ENCODE results near the gene SHLD1. TPM values are rescaled to one million over a fixed set of nuclear protein-coding genes. Genes with fewer than 3 reads are reported as not detected.

Gene SHLD1
- polyA plus RNA-seq, 1 donor from 2014 or later = 15.3 TPM

DNA sequence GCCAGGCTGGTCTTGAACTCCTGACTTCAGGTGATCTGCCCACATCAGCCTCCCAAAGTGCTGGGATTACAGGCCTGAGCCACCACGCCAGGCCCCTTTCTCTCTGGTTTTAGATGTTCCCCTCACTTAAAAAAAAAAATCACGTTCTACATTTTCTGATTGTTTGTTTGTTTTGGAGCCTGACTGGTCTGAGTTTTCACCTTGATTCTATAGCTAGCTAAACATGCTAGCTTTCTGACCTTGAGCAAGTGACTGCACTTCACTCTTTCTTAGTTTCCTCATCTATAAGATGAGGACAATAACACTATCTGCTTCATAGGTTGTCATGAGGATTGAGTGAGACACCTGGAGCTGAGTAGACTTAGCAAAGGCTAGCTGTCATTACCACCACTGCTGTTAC is 43.7 kb downstream of the SHLD1 start:
- Histone ChIP-seq H3K9ac (ENCODE audit: low read length) (no peak overlapping the region), H3K9me2 (ENCODE audit: insufficient read depth, low read length) (no peaks in the 10 kb centered on the region), H3K4me3 (ENCODE audit: low read length) (no peak overlapping the region), H2AFZ (ENCODE audit: low read depth, low read length) (no peak overlapping the region), H3K27ac (ENCODE audit: low read length) (no peak overlapping the region), H3K9me3 (ENCODE audit: low read length) (no peaks in the 10 kb centered on the region), H3F3A (ENCODE audit: insufficient read depth, low read length, poor library complexity, severe bottlenecking) (no peaks in the 10 kb centered on the region), H3K79me2 (replicated peaks; ENCODE audit: insufficient read depth, low read length) (no peaks in the 10 kb centered on the region), H3K4me2 (ENCODE audit: low read length) (no peak overlapping the region), H3K27me3 (ENCODE audit: insufficient read depth, low read depth, low read length) (no peaks in the 10 kb centered on the region), H4K20me1 (ENCODE audit: insufficient read depth) (no peaks in the 10 kb centered on the region), H3K36me3 (ENCODE audit: insufficient read depth, low read length) (no peaks in the 10 kb centered on the region)
- TF ChIP-seq SMC3 (conservative IDR thresholded peaks at IDR 0.05; ENCODE audit: poor library complexity) = no peak
- TF ChIP-seq MXI1 (conservative IDR thresholded peaks at IDR 0.05; ENCODE audit: poor library complexity, severe bottlenecking) = no peak
- no peak for TF ChIP-seq POLR2AphosphoS5 (IDR thresholded peaks at IDR 0.05)
- no peak for TF ChIP-seq RAD21 (conservative IDR thresholded peaks at IDR 0.05)
- TF ChIP-seq, protein P1, sequence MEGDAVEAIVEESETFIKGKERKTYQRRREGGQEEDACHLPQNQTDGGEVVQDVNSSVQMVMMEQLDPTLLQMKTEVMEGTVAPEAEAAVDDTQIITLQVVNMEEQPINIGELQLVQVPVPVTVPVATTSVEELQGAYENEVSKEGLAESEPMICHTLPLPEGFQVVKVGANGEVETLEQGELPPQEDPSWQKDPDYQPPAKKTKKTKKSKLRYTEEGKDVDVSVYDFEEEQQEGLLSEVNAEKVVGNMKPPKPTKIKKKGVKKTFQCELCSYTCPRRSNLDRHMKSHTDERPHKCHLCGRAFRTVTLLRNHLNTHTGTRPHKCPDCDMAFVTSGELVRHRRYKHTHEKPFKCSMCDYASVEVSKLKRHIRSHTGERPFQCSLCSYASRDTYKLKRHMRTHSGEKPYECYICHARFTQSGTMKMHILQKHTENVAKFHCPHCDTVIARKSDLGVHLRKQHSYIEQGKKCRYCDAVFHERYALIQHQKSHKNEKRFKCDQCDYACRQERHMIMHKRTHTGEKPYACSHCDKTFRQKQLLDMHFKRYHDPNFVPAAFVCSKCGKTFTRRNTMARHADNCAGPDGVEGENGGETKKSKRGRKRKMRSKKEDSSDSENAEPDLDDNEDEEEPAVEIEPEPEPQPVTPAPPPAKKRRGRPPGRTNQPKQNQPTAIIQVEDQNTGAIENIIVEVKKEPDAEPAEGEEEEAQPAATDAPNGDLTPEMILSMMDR (IDR thresholded peaks at IDR 0.05; ENCODE audit: poor library complexity, severe bottlenecking) = no peak
- TF ChIP-seq EZH2 (IDR thresholded peaks at IDR 0.05; ENCODE audit: borderline replicate concordance, insufficient read depth, low read length, poor library complexity, severe bottlenecking) = no peak
- no peak for TF ChIP-seq EP300 (conservative IDR thresholded peaks at IDR 0.05; ENCODE audit: poor library complexity, severe bottlenecking)
- TF ChIP-seq, protein P2, sequence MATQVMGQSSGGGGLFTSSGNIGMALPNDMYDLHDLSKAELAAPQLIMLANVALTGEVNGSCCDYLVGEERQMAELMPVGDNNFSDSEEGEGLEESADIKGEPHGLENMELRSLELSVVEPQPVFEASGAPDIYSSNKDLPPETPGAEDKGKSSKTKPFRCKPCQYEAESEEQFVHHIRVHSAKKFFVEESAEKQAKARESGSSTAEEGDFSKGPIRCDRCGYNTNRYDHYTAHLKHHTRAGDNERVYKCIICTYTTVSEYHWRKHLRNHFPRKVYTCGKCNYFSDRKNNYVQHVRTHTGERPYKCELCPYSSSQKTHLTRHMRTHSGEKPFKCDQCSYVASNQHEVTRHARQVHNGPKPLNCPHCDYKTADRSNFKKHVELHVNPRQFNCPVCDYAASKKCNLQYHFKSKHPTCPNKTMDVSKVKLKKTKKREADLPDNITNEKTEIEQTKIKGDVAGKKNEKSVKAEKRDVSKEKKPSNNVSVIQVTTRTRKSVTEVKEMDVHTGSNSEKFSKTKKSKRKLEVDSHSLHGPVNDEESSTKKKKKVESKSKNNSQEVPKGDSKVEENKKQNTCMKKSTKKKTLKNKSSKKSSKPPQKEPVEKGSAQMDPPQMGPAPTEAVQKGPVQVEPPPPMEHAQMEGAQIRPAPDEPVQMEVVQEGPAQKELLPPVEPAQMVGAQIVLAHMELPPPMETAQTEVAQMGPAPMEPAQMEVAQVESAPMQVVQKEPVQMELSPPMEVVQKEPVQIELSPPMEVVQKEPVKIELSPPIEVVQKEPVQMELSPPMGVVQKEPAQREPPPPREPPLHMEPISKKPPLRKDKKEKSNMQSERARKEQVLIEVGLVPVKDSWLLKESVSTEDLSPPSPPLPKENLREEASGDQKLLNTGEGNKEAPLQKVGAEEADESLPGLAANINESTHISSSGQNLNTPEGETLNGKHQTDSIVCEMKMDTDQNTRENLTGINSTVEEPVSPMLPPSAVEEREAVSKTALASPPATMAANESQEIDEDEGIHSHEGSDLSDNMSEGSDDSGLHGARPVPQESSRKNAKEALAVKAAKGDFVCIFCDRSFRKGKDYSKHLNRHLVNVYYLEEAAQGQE (IDR thresholded peaks at IDR 0.05; ENCODE audit: borderline replicate concordance) = no peak
- TF ChIP-seq TAF1 (IDR thresholded peaks at IDR 0.05; ENCODE audit: low read depth) = no peak

DNA sequence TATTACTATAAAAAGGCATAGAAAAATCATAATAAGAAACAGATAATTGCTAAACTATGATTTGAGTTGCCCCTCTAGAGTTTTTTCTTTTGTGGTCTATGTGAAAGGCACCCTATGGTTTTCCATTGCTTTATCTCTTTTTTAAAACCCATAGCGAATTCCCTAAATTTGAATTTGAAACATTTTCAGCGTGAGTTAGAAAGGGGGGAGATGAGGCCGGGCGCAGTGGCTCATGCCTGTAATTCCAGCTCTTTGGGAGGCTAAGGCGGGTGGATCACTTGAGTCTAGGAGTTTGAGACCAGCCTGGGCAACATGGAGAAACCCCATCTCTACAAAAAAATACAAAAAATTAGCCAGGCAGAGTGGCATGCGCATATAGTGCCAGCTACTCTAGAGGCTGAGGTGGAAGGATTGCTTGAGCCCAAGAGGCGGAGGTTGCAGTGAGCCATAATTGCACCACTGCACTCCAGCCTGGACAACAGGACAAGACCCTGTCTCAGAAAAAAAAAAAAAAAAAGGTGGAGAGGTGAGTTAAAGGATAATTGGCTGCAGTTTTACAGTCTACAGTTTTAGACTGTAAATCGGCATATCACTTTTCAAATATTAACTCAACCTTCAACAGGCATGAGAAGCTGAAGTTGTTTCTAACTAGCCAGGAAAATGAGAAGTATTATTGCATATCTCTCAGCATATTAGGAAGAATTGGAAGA is 46.3 kb downstream of the SHLD1 start:
- Histone ChIP-seq H3K4me3 (ENCODE audit: low read length) (no peak overlapping the region), H3K79me2 (replicated peaks; ENCODE audit: insufficient read depth, low read length) (no peaks in the 10 kb centered on the region), H3K4me2 (ENCODE audit: low read length) (no peak overlapping the region), H3K27me3 (ENCODE audit: insufficient read depth, low read depth, low read length) (no peaks in the 10 kb centered on the region), H3K9me2 (ENCODE audit: insufficient read depth, low read length) (no peaks in the 10 kb centered on the region), H3K9me3 (ENCODE audit: low read length) (no peaks in the 10 kb centered on the region), H2AFZ (ENCODE audit: low read depth, low read length) (no peak overlapping the region), H3K9ac (ENCODE audit: low read length) (no peak overlapping the region), H3K36me3 (ENCODE audit: insufficient read depth, low read length) (no peaks in the 10 kb centered on the region), H3F3A (ENCODE audit: insufficient read depth, low read length, poor library complexity, severe bottlenecking) (no peaks in the 10 kb centered on the region), H3K27ac (ENCODE audit: low read length) (no peak overlapping the region), H4K20me1 (ENCODE audit: insufficient read depth) (no peaks in the 10 kb centered on the region)
- TF ChIP-seq EZH2 (IDR thresholded peaks at IDR 0.05; ENCODE audit: borderline replicate concordance, insufficient read depth, low read length, poor library complexity, severe bottlenecking) (no peak), RAD21 (conservative IDR thresholded peaks at IDR 0.05) (no peak), TAF1 (IDR thresholded peaks at IDR 0.05; ENCODE audit: low read depth) (no peak), MXI1 (conservative IDR thresholded peaks at IDR 0.05; ENCODE audit: poor library complexity, severe bottlenecking) (no peak), SMC3 (conservative IDR thresholded peaks at IDR 0.05; ENCODE audit: poor library complexity) (no peak), EP300 (conservative IDR thresholded peaks at IDR 0.05; ENCODE audit: poor library complexity, severe bottlenecking) (no peak), POLR2AphosphoS5 (IDR thresholded peaks at IDR 0.05) (no peak)
- TF ChIP-seq, protein P2 (IDR thresholded peaks at IDR 0.05; ENCODE audit: borderline replicate concordance) = no peak
- TF ChIP-seq, protein P1 (IDR thresholded peaks at IDR 0.05; ENCODE audit: poor library complexity, severe bottlenecking) = no peak
